GM11168 (cell line): ENCODE measurements around the gene PARP11.

Experiments used
- in situ Hi-C: fragments of 300-500 bp; cut with MboI; formaldehyde crosslinking; loops from one replicate; pipeline ENCODE4 v1.12.0; 2022; ENCODE audit warnings: low sequenced_read_pairs; ENCODE audit not compliant: unreplicated experiment

PARP11 gene

DNA sequence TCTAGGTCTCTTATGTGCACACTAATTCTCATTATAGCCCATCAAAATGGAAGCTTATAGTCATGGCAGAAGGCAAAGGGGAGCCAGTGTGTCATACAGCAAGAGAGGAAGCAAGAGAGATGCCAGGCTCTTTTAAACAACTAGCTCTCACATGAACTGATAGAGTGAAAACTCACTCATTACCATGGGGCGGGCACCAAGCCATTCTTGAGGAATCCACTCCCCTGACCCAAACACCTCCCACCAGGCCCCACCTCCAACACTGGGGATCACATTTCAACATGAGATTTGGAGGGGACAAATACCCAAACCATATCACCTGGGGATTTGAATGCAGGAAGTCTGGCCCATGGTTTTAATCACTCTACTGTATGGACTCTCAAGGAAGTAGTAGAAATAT, 83.4 kb downstream of the PARP11 start:
- in situ Hi-C loops, result no loop called here

DNA sequence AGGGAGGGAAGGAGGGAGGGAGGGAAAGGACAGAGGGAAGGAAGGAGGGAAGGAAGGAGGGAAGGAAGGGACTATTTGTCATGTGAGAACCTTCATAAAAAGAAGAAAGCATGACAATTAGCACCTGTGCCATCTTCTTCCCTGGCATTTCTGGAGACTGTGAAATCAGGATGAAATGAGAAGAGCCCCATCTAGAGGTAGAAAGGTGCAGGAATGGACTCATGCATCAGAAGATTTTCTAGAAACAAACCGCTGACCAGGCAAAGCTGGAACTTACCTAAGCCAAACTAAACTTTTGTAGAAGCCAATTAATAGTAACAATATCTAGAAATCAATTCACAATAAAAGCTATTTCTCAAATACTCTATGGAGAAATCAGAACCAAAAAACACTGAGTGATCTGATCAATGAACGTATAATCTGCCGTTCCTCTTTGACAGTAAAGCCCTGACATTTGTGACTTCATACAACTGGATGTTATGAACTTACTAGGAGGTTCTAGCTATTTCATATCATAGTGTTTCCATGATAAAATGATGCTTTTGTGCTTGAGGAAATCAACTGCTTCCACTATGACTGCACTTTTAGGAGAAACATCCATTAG, 95.9 kb downstream of the PARP11 start:
- in situ Hi-C loops, result loop anchor here (5.0 kb wide), 1 partner anchor 115 kb away; no protein-coding TSS in a partner anchor

DNA sequence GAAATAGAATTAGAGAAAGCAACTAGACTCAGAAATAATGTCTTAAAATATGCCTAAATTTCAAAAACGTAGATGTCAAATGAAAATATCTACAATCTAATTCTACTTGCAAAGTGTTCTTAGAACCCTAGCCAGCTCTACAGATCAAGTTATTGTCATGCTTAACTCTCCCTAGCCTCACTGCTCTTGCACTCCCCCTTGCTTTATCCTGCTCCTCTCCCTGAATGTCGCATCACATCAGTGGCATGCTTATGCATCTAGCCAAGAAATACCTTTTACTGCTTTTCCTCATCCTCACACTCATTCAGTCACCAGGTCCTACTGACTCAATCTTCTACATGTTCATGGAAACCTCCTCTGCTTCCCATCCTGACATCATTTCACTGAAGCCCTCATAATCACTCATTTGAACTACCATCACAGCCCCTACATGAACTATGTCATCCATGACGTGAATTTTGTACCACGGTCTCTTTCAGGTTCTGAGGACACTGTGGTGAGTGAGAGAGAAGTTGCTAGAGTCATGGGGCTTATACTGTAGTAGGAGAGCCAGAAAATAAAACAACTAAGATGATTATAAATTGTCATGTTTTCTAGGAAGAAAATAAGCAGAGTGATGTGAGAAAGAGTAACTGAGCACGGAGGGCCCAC, 97.7 kb downstream of the PARP11 start:
- in situ Hi-C loops, result loop anchor here (5.0 kb wide), 1 partner anchor 113 kb away; no protein-coding TSS in a partner anchor

DNA sequence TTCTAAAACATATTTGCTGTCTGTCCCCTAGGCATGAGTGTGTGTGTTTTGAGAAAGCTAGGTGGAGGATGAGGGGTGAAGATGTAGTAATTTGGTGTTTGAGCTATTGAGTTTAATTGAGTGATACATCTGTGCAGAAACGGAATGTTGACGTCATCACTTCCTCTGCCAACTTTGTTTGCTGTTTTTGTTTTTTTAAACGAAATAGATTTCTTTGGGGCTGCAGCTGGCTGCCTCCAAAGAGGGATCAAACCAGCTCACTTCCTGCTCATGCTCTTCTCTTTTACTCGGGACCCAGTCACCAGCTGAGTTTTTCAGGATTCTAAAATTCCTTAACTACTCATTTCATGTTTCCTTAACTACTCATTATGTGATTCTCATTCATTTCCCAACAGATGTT, 100.8 kb downstream of the PARP11 start:
- in situ Hi-C loops, result no loop called here

DNA sequence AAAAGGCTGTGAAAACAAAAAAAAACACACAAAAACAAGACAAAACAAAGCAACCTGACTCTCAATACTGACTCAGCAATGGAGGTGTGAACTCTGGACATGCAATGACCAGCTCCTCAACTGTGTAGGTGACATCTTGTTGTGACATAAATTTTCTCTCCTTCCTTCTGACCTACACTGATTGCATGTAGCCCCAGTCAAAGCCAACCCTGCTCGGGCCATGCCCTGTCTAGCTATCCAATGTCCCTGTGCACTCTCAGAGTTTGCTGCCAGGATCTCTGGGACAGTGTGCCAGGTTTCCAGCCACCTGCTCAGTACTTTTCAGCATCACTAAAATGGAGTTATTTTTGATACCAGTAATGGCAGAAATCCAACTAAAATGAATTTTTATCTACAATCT, 101.3 kb downstream of the PARP11 start:
- in situ Hi-C loops, result no loop called here

DNA sequence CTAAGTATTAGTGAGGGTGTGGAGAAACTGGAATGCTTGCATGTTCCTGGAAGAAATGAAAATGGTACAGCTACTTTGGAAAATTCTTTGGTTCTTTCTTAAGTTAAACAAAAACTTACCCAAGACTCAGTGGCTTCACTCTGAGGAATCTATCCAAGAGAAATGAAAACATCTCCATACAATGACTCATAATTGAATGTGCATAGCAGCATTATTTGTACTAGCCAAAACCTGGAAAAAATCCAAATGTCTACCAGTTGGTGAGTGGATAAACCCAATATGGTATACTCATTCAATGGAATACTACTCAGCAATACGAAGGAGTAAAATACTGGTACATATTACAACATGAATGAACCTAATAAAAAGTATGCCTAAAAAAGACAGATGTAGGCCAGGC, 102.3 kb downstream of the PARP11 start:
- in situ Hi-C loops, result no loop called here

DNA sequence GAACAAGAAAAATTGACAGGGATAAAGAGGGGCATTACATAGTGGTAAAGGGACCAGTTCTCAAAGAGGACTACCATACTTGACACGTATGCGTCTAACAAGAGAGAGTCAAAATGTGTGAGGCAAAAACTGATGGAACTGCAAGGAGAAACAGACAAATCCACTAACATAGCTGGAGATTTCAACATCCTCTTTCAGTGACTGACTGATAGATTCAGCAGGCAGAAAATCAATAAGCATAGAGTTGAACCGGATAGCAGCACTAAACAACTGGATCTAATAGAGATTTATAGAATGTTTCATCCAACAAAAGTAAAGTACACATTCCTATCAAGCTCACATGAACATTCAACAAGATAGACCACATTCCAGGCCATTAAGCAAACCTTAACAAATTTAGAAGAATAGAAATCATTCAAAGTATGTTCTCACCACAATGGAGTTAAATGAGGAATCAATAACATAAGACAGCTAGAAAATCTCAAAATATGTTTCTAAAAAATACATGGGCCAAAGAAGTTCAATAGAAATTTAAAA, 104.2 kb downstream of the PARP11 start:
- in situ Hi-C loops, result no loop called here

DNA sequence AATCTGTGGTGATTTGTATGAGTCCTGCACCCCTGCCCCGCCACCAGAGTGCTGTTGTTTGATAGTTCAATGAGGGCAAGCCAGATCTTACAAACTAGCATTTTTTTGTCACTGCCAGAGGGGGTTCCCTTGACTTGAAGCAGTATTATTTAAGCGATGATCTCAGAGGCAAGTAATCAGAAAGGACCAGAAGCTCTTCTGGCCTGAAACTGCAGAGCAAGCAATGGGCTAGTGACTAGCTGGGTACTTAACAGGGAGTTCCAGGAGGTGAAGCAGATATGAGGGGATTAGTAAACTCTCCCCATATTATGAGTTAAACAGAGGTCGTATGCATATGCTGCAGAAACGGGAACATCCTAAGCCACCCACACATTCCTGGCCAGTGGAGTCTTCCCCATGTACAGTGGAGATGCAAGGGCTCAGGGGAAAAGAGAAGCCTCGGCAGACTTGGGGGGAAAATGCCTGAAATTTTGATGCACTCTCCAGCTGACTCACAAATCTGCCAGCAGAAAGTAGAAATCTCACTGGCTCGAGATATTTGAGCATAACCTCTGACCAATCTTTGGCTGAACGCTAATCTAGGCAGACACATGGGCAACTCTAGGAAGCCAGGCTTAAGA, 112.0 kb downstream of the PARP11 start:
- in situ Hi-C loops, result no loop called here

DNA sequence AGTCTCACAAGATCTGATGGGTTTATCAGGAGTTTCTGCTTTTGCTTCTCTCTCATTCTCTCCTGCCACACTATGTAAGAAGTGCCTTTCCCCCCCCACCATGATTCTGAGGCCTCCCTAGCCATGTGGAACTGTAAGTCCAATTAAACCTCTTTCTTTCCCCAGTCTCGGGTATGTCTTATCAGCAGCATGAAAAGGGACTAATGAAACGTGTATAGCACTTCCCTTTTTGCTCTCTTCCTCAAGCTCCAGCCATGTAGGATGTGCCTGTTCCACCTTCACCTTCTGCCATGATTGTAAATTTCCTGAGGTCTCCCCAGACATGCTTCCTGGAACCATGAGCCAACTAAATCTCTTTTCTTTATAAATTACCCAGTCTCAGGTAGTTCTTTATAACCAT, 113.3 kb downstream of the PARP11 start:
- in situ Hi-C loops, result no loop called here
